HCT116 (cell line): Measurements from ENCODE around the gene FTCDNL1. TPM values are rescaled to one million over a fixed set of nuclear protein-coding genes. Genes with fewer than 3 reads are reported as not detected.

ENCODE experiments used
- ATAC-seq: fragments of 200-7000 bp; cut with Tn5 transposase; 2 replicates; pipeline ENCODE4 v1.9.1; 2020; ENCODE audit warnings: mild to moderate bottlenecking, moderate library complexity
- BruUV-seq: library from RNA; stranded (reverse); fragments of 400-500 nt; replicated peaks from 2 replicates; lab custom pipeline; 2021; lab: Mats Ljungman, UMichigan
- CTCF ChIA-PET: fragments of 300-600 bp; sonication (Branson Sonifier 250); formaldehyde crosslinking; loops from one replicate; lab custom pipeline; 2021; ENCODE audit warnings: antibody characterized with exemption; lab: Charles Lee
- POLR2A ChIA-PET: fragments of 300-600, 350-600 bp; sonication (Branson Sonifier 250); formaldehyde crosslinking; loops from one replicate; lab custom pipeline; 2021; ENCODE audit warnings: antibody characterized with exemption; lab: Charles Lee
- RAD21 ChIA-PET, 2 experiments: fragments of 300-600 bp; sonication (Branson Sonifier 250); formaldehyde crosslinking; loops; one replicate each; lab custom pipeline; 2023; ENCODE audit warnings: low total read pairs in 2 of 2; ENCODE audit not compliant: uncharacterized antibody in 2 of 2, unreplicated experiment in 2 of 2, low non-redundant PET in 1 of 2; lab: Charles Lee
- DNase-seq: peaks from one replicate; pipeline ENCODE4 v3.0.0-alpha.2; 2010; ENCODE audit warnings: low read depth, low spot score
- H2AFZ ChIP-seq: fragments of 200-600 bp; shearing (Covaris generic), sonication (generic); 2 replicates; pipeline ENCODE4 v1.6.1; 2017; ENCODE audit warnings: low read depth, mixed run types, mixed read lengths, antibody characterized with exemption, low read length; ENCODE audit not compliant: poor library complexity, severe bottlenecking
- H3K27ac ChIP-seq: 2 replicates; pipeline ENCODE4 v1.5.1; 2012; ENCODE audit warnings: low read depth, low read length
- H3K27me3 ChIP-seq: fragments of 200-600 bp; sonication (generic); 2 replicates; pipeline ENCODE4 v1.6.1; 2016; ENCODE audit warnings: mixed run types, low read length, mixed read lengths; ENCODE audit not compliant: insufficient read depth
- H3K36me3 ChIP-seq, 2 experiments: fragments of 200-500 bp in 1 of 2; fragments of 200-600 bp in 1 of 2; sonication (Bioruptor generic) in 1 of 2; sonication (generic) in 1 of 2; 2 replicates each; pipeline versions ENCODE4 v1.5.1 to v1.6.1; 2014 to 2016; ENCODE audit warnings: low read length in 2 of 2, inconsistent platforms in 1 of 2, mixed read lengths in 1 of 2, mixed run types in 1 of 2; ENCODE audit not compliant: insufficient read depth in 2 of 2, control insufficient read depth in 1 of 2
- H3K4me1 ChIP-seq, 2 experiments: fragments of 200-600 bp in 1 of 2; sonication (generic) in 1 of 2; 2 replicates each; pipeline versions ENCODE4 v1.5.1 to v1.6.1; 2012 to 2017; ENCODE audit warnings: low read length in 2 of 2, inconsistent platforms in 1 of 2, mild to moderate bottlenecking in 1 of 2, mixed read lengths in 1 of 2, mixed run types in 1 of 2, moderate library complexity in 1 of 2; ENCODE audit not compliant: insufficient read depth in 2 of 2, control insufficient read depth in 1 of 2
- H3K4me2 ChIP-seq: fragments of 200-600 bp; sonication (generic); 2 replicates; pipeline ENCODE4 v1.6.1; 2017; ENCODE audit warnings: mixed run types, low read length, mixed read lengths
- H3K4me3 ChIP-seq, 2 experiments: fragments of 200-600 bp in 1 of 2; sonication (generic) in 1 of 2; replicated peaks in 1 of 2; 2 replicates each; pipeline ENCODE4 v1.5.1; 2011 to 2016; ENCODE audit warnings: low read length in 2 of 2, control low read depth in 1 of 2, low read depth in 1 of 2, mild to moderate bottlenecking in 1 of 2, mixed read lengths in 1 of 2, mixed run types in 1 of 2
- H3K79me2 ChIP-seq: fragments of 200-600 bp; sonication (generic); 2 replicates; pipeline ENCODE4 v1.6.1; 2017; ENCODE audit warnings: mild to moderate bottlenecking, mixed run types, low read length, moderate library complexity, mixed read lengths; ENCODE audit not compliant: insufficient read depth
- H3K9ac ChIP-seq: fragments of 200-600 bp; sonication (generic); 2 replicates; pipeline ENCODE4 v1.6.1; 2016; ENCODE audit warnings: low read length, mixed read lengths
- H3K9me2 ChIP-seq: fragments of 200-600 bp; sonication (generic), shearing (Covaris generic); 2 replicates; pipeline ENCODE4 v1.6.1; 2017; ENCODE audit warnings: mixed run types, mild to moderate bottlenecking, moderate library complexity; ENCODE audit not compliant: insufficient read depth
- H3K9me3 ChIP-seq, 2 experiments: fragments of 200-500 bp in 1 of 2; fragments of 200-600 bp in 1 of 2; sonication (Bioruptor generic) in 1 of 2; sonication (generic) in 1 of 2; 2 replicates each; pipeline ENCODE4 v1.6.1; 2014 to 2017; ENCODE audit warnings: low read length in 2 of 2, mixed read lengths in 2 of 2, inconsistent platforms in 1 of 2, low read depth in 1 of 2, mild to moderate bottlenecking in 1 of 2, mixed run types in 1 of 2, moderate library complexity in 1 of 2; ENCODE audit not compliant: control insufficient read depth in 1 of 2, insufficient read depth in 1 of 2
- H4K20me1 ChIP-seq: fragments of 200-600 bp; sonication (generic), shearing (Covaris generic); 2 replicates; pipeline ENCODE4 v1.6.1; 2017; ENCODE audit warnings: mixed run types, mild to moderate bottlenecking, moderate library complexity; ENCODE audit not compliant: insufficient read depth
- CBX3 ChIP-seq: IDR thresholded peaks from 2 replicates; pipeline ENCODE4 v1.6.1; 2012; ENCODE audit warnings: low read depth
- CTCF ChIP-seq, 3 experiments: fragments of 200-600 bp in 1 of 3; sonication (generic) in 1 of 3; IDR thresholded peaks in 2 of 3; conservative IDR thresholded peaks in 1 of 3; 2 replicates each; pipeline ENCODE4 v1.5.1; 2012 to 2017; ENCODE audit warnings: low read depth in 2 of 3, low read length in 2 of 3, antibody characterized with exemption in 1 of 3, borderline replicate concordance in 1 of 3, control low read depth in 1 of 3, mild to moderate bottlenecking in 1 of 3, mixed read lengths in 1 of 3, mixed run types in 1 of 3, moderate library complexity in 1 of 3; ENCODE audit not compliant: insufficient read depth in 1 of 3
- EGR1 ChIP-seq: IDR thresholded peaks from 2 replicates; pipeline ENCODE4 v1.6.1; 2012; ENCODE audit warnings: low read depth
- EZH2 ChIP-seq: fragments of 200-600 bp; sonication (generic); IDR thresholded peaks from 2 replicates; pipeline ENCODE4 v1.6.1; 2017; ENCODE audit warnings: antibody characterized with exemption, mixed run types
- EZH2phosphoT487 ChIP-seq: fragments of 200-600 bp; IDR thresholded peaks from 2 replicates; pipeline ENCODE4 v1.6.1; 2018; ENCODE audit warnings: antibody characterized with exemption, borderline replicate concordance
- JUND ChIP-seq: IDR thresholded peaks from 2 replicates; pipeline ENCODE4 v1.6.1; 2012
- POLR2A ChIP-seq: IDR thresholded peaks from 2 replicates; pipeline ENCODE4 v1.7.0; 2011; ENCODE audit warnings: borderline replicate concordance; ENCODE audit not compliant: insufficient read depth, insufficient read length; ENCODE audit errors: extremely low read depth
- RAD21 ChIP-seq: IDR thresholded peaks from 2 replicates; pipeline ENCODE4 v1.6.1; 2012; ENCODE audit warnings: low read depth, mild to moderate bottlenecking
- REST ChIP-seq: IDR thresholded peaks from 2 replicates; pipeline ENCODE4 v1.6.1; 2012; ENCODE audit warnings: low read depth
- SIN3A ChIP-seq: IDR thresholded peaks from 2 replicates; pipeline ENCODE4 v1.6.1; 2012; ENCODE audit warnings: low read depth
- TCF7L2 ChIP-seq: IDR thresholded peaks from 2 replicates; pipeline ENCODE4 v1.7.0; 2011; ENCODE audit warnings: borderline replicate concordance, inconsistent platforms; ENCODE audit not compliant: insufficient read depth, insufficient read length; ENCODE audit errors: extremely low read depth
- YY1 ChIP-seq: IDR thresholded peaks from 2 replicates; pipeline ENCODE4 v1.6.1; 2011; ENCODE audit warnings: low read length, low read depth, moderate library complexity, mild to moderate bottlenecking; ENCODE audit not compliant: insufficient replicate concordance; ENCODE audit errors: extremely low read depth
- ZFX ChIP-seq: fragments of 450-650 bp; IDR thresholded peaks from 2 replicates; pipeline ENCODE4 v1.6.1; 2017
- ZNF274 ChIP-seq: fragments of 200-500 bp; sonication (Bioruptor generic); IDR thresholded peaks from 2 replicates; pipeline ENCODE4 v1.6.1; 2014; ENCODE audit warnings: mild to moderate bottlenecking, low read depth, low read length, inconsistent platforms
- intact Hi-C: fragments of 100-400 bp; cut with micrococcal nuclease; formaldehyde crosslinking; loops from 2 replicates; pipeline ENCODE4 v1.10.0; 2022
- total RNA-seq: library from RNA; stranded (reverse); gene quantifications from one replicate; pipeline ENCODE4 v1.2.1, GENCODE V29; 2021; ENCODE audit not compliant: unreplicated experiment

The FTCDNL1 gene
- total RNA-seq, 1 experiment from 2014 or later = 2.6 TPM

- no peak overlapping the region for H3K4me2 ChIP-seq
- no peak overlapping the region for H2AFZ ChIP-seq
- no peak overlapping the region for H3K4me3 ChIP-seq
- ATAC-seq = no peak
- RAD21 ChIA-PET = no interaction called here
- intact Hi-C loops = no loop called here
- no peaks in the 10 kb centered on the region for H3K4me1 ChIP-seq
- no peaks in the 10 kb centered on the region for H4K20me1 ChIP-seq
- no peak overlapping the region for H3K27ac ChIP-seq
- no TSS peak for BruUV-seq
- no peaks in the 10 kb centered on the region for H3K79me2 ChIP-seq
- DNase-seq = no peak
- no peaks in the 10 kb centered on the region for H3K36me3 ChIP-seq
- H3K9ac ChIP-seq = no peak overlapping the region
- CTCF ChIA-PET = no interaction called here
- H3K9me2 ChIP-seq = no peaks in the 10 kb centered on the region
- POLR2A ChIA-PET = no interaction called here
- H3K27me3 ChIP-seq = 0 out of 2 replicates have a peak, but pooled peaks cover under 1% of the 10 kb centered on the region
- H3K9me3 ChIP-seq = no peaks in the 10 kb centered on the region
- TF ChIP-seq RAD21 (no peak), ZFX (no peak), ZNF274 (no peak), EGR1 (no peak), JUND (no peak), POLR2A (no peak), YY1 (no peak), EZH2 (no peak), TCF7L2 (no peak), CTCF (IDR thresholded peaks at IDR 0.05 in 2 of 3, conservative IDR thresholded peaks at IDR 0.05 in 1 of 3; ENCODE audit: borderline replicate concordance in 1 of 3, insufficient read depth in 1 of 3, low read depth in 2 of 3, low read length in 2 of 3) (no peak), CBX3 (no peak), SIN3A (no peak), REST (no peak), EZH2phosphoT487 (no peak)
- TF ChIP-seq, all 23 proteins: peak for 0
Observed at GRCh38 chr2:199727801-199728200, 123.2 kb downstream of the FTCDNL1 start.
